A673 (cell line): ENCODE results near the gene CEP112.

ENCODE experiments used
- EZH2 ChIP-seq: fragments of 200-600 bp; sonication (generic); IDR thresholded peaks from 2 replicates; pipeline ENCODE4 v1.6.1; 2017; ENCODE audit warnings: borderline replicate concordance, low read depth, mild to moderate bottlenecking, mixed read lengths, antibody characterized with exemption, low read length; ENCODE audit not compliant: poor library complexity, severe bottlenecking
- TF ChIP-seq, protein P1 (sequence below): fragments of 300-800, 200-600 bp; sonication (generic); conservative IDR thresholded peaks from 2 replicates; pipeline ENCODE4 v1.5.1; 2017; ENCODE audit warnings: low read depth, mild to moderate bottlenecking, antibody characterized with exemption, low read length, moderate library complexity, mixed read lengths

DNA sequence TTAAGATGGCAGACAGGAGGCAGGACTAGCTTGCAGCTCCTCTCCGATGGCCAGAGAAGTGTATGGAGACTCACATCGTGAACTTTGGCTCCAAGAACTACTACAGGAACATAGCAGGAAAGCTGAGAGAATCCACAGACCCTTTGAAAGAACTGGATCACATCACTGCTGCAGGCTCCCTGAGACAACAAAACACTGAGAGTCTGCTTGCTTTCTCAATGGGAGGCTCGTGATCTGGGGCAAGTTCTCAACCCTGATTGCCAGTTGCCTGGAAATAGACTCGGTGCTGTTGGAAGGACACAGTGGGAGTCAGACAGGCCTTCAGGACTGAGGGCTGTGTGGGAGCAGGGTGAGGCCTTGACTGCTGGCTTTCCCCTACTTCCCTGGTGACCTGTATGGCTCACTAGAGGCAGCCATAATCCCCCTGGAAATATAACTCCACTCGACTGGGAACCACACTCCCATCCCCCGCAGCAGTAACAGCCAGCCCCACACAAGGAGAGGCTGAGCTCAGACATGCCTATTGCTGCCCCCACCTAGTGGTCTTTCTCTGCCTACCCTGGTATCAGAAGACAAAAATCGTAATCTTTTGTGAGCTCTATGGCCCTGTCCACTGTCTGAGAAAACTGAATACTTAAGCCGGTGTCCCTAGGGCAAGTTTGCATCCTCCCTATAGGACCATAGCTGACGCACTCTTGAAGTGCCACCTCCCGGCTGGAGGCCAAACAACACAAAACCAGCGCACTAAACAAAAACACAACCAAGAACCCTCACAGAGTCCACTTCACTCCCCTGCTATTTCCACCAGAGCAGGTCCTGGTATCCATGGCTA is 238.4 kb downstream of the CEP112 start:
- TF ChIP-seq, protein P1, sequence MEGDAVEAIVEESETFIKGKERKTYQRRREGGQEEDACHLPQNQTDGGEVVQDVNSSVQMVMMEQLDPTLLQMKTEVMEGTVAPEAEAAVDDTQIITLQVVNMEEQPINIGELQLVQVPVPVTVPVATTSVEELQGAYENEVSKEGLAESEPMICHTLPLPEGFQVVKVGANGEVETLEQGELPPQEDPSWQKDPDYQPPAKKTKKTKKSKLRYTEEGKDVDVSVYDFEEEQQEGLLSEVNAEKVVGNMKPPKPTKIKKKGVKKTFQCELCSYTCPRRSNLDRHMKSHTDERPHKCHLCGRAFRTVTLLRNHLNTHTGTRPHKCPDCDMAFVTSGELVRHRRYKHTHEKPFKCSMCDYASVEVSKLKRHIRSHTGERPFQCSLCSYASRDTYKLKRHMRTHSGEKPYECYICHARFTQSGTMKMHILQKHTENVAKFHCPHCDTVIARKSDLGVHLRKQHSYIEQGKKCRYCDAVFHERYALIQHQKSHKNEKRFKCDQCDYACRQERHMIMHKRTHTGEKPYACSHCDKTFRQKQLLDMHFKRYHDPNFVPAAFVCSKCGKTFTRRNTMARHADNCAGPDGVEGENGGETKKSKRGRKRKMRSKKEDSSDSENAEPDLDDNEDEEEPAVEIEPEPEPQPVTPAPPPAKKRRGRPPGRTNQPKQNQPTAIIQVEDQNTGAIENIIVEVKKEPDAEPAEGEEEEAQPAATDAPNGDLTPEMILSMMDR, result no peak
- TF ChIP-seq EZH2, result no peak
